SK-MEL-5 (cell line): ENCODE measurements around the gene GSG1L. TPM values are rescaled to one million over a fixed set of nuclear protein-coding genes. Genes with fewer than 3 reads are reported as not detected.

Source experiments
- DNase-seq: peaks from one replicate; pipeline ENCODE4 v3.0.0-alpha.2; 2016; ENCODE audit warnings: low read depth, low spot score
- in situ Hi-C: cut with HindIII; loops from 2 replicates; pipeline ENCODE4 v1.10.0; 2016; ENCODE audit warnings: low sequenced_read_pairs, high pct_unique_total_duplicates, low pct_unique_long_range_greater_than_20kb
- total RNA-seq: library from RNA; depleted of rRNA; stranded (reverse); fragments of >200 nt; shearing (Covaris generic); gene quantifications from 2 replicates; pipeline ENCODE4 v1.2.3, GENCODE V29; 2014

Gene GSG1L
- total RNA-seq, 1 experiment from 2014 or later = not detected

GRCh38 chr16:27813591-27813990 is 249.9 kb downstream of the GSG1L start:
- DNase-seq = no peak
- in situ Hi-C loops = no loop called here

GRCh38 chr16:27811881-27812280 is 251.6 kb downstream of the GSG1L start:
- in situ Hi-C loops = no loop called here
- DNase-seq = no peak

- in situ Hi-C loops = no loop called here
- no peak for DNase-seq
Measured at GRCh38 chr16:27806986-27807385, 256.5 kb downstream of the GSG1L start.

- no peak for DNase-seq
- in situ Hi-C loops = no loop called here
Measured at GRCh38 chr16:27806388-27806787, 257.1 kb downstream of the GSG1L start.

GRCh38 chr16:27805828-27806351 is 257.6 kb downstream of the GSG1L start:
- no peak for DNase-seq
- in situ Hi-C loops = no loop called here

GRCh38 chr16:27803775-27804549 is 259.6 kb downstream of the GSG1L start:
- in situ Hi-C loops = no loop called here
- DNase-seq = no peak

GRCh38 chr16:27802664-27803439 is 260.7 kb downstream of the GSG1L start:
- in situ Hi-C loops = no loop called here

GRCh38 chr16:27801289-27801945 is 262.1 kb downstream of the GSG1L start:
- DNase-seq = no peak
- in situ Hi-C loops = no loop called here

More at GRCh38 chr16:27802664-27803439, 260.7 kb downstream of the GSG1L start:
- DNase-seq = no peak

GRCh38 chr16:27800817-27801216 is 262.7 kb downstream of the GSG1L start:
- no peak for DNase-seq
- in situ Hi-C loops = no loop called here

GRCh38 chr16:27799896-27800295 is 263.6 kb downstream of the GSG1L start:
- DNase-seq = no peak
- in situ Hi-C loops = no loop called here

- in situ Hi-C loops = no loop called here
Measured at GRCh38 chr16:27798241-27798640, 265.3 kb downstream of the GSG1L start.

GRCh38 chr16:27795992-27796614 is 267.4 kb downstream of the GSG1L start:
- DNase-seq = peak; percentile 38
- in situ Hi-C loops = no loop called here

More at GRCh38 chr16:27798241-27798640, 265.3 kb downstream of the GSG1L start:
- DNase-seq = no peak

- in situ Hi-C loops = no loop called here
- no peak for DNase-seq
Measured at GRCh38 chr16:27793249-27793622, 270.3 kb downstream of the GSG1L start.

- DNase-seq = no peak
- in situ Hi-C loops = no loop called here
Measured at GRCh38 chr16:27792486-27793248, 270.8 kb downstream of the GSG1L start.

GRCh38 chr16:27791404-27791719 is 272.2 kb downstream of the GSG1L start:
- in situ Hi-C loops = no loop called here
- no peak for DNase-seq

GRCh38 chr16:27790546-27791403 is 272.7 kb downstream of the GSG1L start:
- in situ Hi-C loops = no loop called here
- DNase-seq = no peak
